C4-2B (cell line): ENCODE measurements around the gene ANKLE2.
"Not testable (repeated sequence)": the region's sequence is repeated elsewhere in the genome, so short reads cannot be mapped to it uniquely, and the experiment has no call there.

Source experiments
- H3K27ac ChIP-seq: fragments of 450-650 bp; 2 replicates; pipeline ENCODE4 v1.5.1; 2017
- ZFX ChIP-seq: fragments of 450-650 bp; IDR thresholded peaks from 2 replicates; pipeline ENCODE4 v1.6.1; 2017
- TF ChIP-seq, protein P1 (sequence below): fragments of 450-650 bp; conservative IDR thresholded peaks from 2 replicates; pipeline ENCODE4 v1.5.1; 2017; ENCODE audit warnings: mild to moderate bottlenecking

The ANKLE2 gene

DNA sequence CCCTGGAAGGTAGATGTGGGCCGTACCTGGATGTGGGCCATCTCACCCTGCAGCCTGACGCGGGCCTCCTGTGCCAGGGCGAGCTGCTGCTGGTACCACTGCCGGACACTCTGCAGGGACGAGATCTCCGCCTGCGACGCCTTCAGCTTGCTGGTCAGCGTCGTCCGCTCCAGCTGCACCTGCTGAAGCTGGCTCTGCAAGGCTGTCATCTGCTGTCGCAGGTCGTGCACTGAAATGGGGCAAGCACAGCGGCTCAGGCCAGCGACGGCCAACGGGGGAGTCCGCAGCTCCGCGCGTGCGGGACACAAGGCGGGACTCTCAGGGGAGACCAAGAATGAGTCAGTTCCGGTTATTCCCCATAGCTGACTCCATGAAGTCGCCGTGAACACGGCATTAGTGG is 40.1 kb upstream of the ANKLE2 start:
- TF ChIP-seq, protein P1, sequence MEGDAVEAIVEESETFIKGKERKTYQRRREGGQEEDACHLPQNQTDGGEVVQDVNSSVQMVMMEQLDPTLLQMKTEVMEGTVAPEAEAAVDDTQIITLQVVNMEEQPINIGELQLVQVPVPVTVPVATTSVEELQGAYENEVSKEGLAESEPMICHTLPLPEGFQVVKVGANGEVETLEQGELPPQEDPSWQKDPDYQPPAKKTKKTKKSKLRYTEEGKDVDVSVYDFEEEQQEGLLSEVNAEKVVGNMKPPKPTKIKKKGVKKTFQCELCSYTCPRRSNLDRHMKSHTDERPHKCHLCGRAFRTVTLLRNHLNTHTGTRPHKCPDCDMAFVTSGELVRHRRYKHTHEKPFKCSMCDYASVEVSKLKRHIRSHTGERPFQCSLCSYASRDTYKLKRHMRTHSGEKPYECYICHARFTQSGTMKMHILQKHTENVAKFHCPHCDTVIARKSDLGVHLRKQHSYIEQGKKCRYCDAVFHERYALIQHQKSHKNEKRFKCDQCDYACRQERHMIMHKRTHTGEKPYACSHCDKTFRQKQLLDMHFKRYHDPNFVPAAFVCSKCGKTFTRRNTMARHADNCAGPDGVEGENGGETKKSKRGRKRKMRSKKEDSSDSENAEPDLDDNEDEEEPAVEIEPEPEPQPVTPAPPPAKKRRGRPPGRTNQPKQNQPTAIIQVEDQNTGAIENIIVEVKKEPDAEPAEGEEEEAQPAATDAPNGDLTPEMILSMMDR = no peak
- TF ChIP-seq ZFX = no peak
- H3K27ac ChIP-seq = no peak overlapping the region

DNA sequence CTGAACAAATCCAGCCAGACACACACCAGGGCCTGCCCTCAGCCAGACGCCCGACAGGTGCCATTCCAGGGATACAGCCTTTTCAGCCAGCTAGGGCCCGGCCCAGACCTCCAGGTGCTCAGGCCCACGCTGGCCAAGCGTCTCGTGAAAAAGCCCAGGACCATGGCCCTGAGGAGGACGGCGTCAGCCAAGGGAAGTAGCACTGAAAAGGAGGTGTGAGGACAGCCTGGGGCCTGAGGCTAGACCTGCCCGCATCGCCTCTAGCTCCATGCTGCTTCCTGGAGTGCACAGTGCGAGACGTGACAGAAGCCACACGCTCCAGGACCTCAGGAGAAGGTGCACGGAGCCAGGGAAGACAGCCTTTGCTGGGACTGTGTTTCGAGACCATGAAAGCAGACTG is 37.2 kb upstream of the ANKLE2 start:
- TF ChIP-seq ZFX = no peak
- TF ChIP-seq, protein P1 = no peak

DNA sequence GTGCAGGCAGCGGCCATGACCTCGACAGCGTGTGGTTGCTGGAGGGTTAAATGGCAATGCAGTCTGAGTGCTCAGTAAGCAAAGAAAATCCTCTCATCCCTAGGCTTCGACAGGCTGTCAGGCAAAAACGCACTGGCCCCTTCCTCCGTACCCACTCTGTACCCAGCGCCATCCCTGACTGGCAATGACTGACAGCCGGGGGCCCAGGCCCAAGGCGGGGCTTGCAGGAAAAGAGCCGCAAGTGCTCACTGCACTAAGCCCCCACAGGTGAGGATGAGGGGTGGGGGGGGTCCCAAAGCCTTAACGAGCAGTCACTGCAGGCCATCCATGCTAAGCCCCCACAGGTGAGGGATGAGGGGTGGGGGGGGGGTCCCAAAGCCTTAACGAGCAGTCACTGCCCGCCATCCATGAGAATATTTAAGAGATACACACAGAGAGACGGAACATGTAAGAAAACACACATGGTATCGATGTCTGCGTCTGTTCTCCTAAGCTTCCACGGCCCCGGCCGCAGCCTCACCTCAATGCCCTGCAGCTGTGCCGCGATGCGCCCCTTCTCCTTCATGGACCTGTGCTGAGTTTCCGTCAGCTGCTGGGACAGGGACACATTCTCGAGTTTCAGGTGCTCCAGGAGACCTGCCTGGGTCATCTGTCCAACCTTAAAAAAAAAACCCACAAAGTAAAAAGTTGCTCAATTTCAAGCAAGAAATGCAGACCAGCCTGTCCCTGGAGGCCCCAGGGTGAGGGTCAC is 36.4 kb upstream of the ANKLE2 start:
- H3K27ac ChIP-seq = no peak overlapping the region
- TF ChIP-seq, protein P1 = no peak
- TF ChIP-seq ZFX = no peak

More for the DNA sequence above, 37.2 kb upstream of the ANKLE2 start:
- H3K27ac ChIP-seq = no peak overlapping the region

DNA sequence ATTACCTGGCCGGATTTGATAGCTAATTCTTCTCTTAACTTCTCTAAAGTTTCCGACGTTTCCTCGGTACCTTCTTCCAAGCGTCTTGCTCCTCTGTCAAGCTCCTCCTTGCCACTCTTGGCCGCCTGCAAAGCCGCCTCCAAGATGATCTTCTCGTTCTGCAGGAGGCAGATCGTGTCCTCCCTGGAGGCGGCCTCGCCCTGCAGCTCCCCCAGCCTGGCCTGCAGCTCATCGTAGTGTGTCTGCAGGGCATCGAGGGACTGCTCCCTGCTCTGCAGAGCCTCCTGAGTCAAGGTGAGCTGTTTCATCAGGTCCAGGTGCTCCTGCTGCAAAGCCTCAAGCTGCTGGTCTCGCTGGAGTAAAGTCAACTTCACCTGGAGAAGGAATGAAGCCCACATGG is 34.2 kb upstream of the ANKLE2 start:
- TF ChIP-seq, protein P1 = no peak
- TF ChIP-seq ZFX = no peak
- H3K27ac ChIP-seq = no peak overlapping the region

DNA sequence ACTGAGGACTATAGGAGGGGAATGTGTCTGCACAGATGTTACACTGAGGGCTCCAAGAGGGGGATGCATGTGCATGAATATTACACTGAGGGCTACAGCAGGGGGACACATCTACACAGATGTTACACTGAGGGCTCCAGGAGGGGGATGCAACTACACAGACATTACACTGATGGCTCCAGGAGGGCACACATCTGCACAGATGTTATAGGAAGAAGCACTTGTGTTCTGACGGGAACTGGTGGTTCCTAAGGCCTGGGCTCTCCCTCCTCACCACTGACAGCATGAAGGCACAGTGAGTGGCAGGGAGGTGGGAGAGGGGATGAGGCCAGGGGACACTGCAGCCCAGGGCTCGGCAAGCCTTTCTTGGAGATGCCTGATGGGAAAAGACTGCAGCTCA is 30.3 kb upstream of the ANKLE2 start:
- not testable (repeated sequence) for H3K27ac ChIP-seq

DNA sequence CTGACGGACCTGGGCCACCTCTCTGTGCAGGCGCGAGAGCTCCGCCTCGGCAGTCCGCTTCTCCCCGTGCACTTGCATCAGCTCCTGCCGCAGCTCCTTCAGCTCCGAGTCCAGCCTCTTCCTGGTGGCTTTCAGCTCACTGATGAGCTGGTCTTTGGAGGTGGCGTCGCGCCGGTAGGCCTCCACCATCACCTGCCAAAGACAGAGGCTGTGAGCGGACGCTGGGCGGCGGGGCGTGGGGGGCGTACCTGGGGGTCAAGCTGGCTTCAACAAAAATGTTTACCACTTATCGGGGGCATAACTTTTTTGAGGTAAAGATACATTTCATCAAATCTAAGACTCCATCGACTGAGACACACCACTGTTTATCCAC is 27.5 kb upstream of the ANKLE2 start:
- TF ChIP-seq, protein P1 = no peak
- no peak for TF ChIP-seq ZFX
- H3K27ac ChIP-seq = no peak overlapping the region

DNA sequence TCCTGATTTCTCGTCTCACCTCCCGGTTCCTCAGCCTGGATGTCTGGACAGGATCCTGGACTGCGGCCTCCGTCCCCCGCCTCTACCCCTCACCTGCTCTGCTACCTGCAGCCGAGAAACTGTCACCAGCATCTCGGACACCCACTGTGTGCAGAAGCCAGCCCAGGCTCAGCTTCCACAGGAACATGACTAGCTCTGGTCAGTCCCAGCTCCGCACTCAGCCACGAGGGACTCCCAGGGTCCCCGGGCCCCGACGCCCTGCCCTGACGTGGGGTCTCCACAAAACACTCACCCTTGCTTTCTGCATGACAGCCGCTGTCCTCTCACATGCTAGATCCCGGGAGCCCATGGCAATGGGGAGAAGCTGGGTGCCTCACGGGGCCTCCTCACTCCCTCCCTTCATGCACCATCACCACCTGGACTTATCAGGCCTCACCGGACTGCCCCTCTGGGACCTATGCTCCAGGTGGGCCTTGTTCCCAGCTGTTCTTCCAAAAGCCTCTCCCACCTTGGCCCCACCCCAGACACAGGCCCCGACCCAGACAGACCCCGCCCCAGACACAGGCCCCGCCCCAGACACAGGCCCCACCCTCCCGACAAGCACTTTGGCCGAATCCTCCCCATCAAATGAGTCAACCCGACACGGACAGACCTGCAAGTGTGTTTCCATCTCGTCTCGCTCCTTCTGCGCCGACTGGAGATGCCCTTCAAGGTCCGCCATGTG is 26.9 kb upstream of the ANKLE2 start:
- H3K27ac ChIP-seq = no peak overlapping the region
- TF ChIP-seq, protein P1 = no peak
- no peak for TF ChIP-seq ZFX

DNA sequence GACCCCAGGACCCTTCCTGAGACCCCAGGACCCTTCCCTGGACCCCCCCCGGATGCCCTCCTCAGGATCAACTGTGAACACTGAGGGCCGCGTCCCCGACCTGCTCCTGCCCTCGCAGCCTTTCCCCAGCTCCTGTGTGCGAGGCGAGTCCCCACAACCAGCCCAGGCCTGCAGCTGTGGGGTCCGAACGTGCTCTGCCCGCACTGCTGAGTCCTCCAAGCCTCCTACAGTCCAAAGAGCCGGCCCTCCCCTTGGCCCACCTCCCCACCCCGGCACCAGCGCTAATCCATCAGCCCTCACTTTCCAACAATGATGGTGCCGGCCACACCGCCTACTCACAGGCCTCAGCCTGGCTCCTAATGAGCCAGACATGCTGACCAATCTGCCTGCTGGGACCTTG is 26.2 kb upstream of the ANKLE2 start:
- TF ChIP-seq ZFX = no peak
- H3K27ac ChIP-seq = no peak overlapping the region
